Neutrophil (primary cell): ENCODE results near the gene MYL10.

Source experiments
- H3K27ac ChIP-seq: fragments of 200-600 bp; sonication (generic); 2 replicates; pipeline ENCODE4 v1.5.1; 2016; ENCODE audit warnings: mild to moderate bottlenecking, moderate library complexity
- H3K27me3 ChIP-seq: fragments of 200-600 bp; sonication (generic); 2 replicates; pipeline ENCODE4 v1.6.0; 2016; ENCODE audit warnings: mild to moderate bottlenecking
- H3K36me3 ChIP-seq: fragments of 200-600 bp; sonication (generic); 2 replicates; pipeline ENCODE4 v1.5.1; 2017
- H3K4me1 ChIP-seq, 2 experiments: fragments of 200-600 bp in 1 of 2; sonication (generic) in 1 of 2; 1 replicate in 1 of 2; 2 replicates in 1 of 2; pipeline versions ENCODE4 v1.5.1 to v1.6.1; 2013 to 2016; ENCODE audit warnings: low read depth in 1 of 2, low read length in 1 of 2, mild to moderate bottlenecking in 1 of 2, moderate library complexity in 1 of 2; ENCODE audit not compliant: control insufficient read depth in 1 of 2, insufficient read depth in 1 of 2
- H3K4me3 ChIP-seq, 2 experiments: fragments of 200-600 bp in 1 of 2; sonication (generic) in 1 of 2; 1 replicate in 1 of 2; 2 replicates in 1 of 2; pipeline ENCODE4 v1.5.1; 2013 to 2016; ENCODE audit warnings: low read depth in 1 of 2, low read length in 1 of 2, mild to moderate bottlenecking in 1 of 2, moderate library complexity in 1 of 2
- H3K9me3 ChIP-seq: fragments of 200-600 bp; sonication (generic); 2 replicates; pipeline ENCODE4 v1.5.1; 2016
- TF ChIP-seq, protein P1 (sequence below): fragments of 200-600 bp; sonication (generic); IDR thresholded peaks from 2 replicates; pipeline ENCODE4 v1.5.1; 2016; ENCODE audit warnings: antibody characterized with exemption

MYL10 gene

GRCh38 chr7:101664893-101665471 lies 35.9 kb upstream of the MYL10 start:
- no peaks in the 10 kb centered on the region for H3K36me3 ChIP-seq
- TF ChIP-seq, protein P1, sequence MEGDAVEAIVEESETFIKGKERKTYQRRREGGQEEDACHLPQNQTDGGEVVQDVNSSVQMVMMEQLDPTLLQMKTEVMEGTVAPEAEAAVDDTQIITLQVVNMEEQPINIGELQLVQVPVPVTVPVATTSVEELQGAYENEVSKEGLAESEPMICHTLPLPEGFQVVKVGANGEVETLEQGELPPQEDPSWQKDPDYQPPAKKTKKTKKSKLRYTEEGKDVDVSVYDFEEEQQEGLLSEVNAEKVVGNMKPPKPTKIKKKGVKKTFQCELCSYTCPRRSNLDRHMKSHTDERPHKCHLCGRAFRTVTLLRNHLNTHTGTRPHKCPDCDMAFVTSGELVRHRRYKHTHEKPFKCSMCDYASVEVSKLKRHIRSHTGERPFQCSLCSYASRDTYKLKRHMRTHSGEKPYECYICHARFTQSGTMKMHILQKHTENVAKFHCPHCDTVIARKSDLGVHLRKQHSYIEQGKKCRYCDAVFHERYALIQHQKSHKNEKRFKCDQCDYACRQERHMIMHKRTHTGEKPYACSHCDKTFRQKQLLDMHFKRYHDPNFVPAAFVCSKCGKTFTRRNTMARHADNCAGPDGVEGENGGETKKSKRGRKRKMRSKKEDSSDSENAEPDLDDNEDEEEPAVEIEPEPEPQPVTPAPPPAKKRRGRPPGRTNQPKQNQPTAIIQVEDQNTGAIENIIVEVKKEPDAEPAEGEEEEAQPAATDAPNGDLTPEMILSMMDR, result no peak
- H3K9me3 ChIP-seq, result no peaks in the 10 kb centered on the region
- peaks cover 11% of the 10 kb centered on the region in 2 experiments for H3K4me1 ChIP-seq
- H3K4me3 ChIP-seq, result no peak overlapping the region
- H3K27me3 ChIP-seq, result peaks cover 5% of the 10 kb centered on the region
- no peak overlapping the region for H3K27ac ChIP-seq

- no peak overlapping the region for H3K27ac ChIP-seq
- TF ChIP-seq, protein P1, result no peak
- no peak overlapping the region for H3K4me3 ChIP-seq
- peaks cover 11% of the 10 kb centered on the region in 2 experiments for H3K4me1 ChIP-seq
- H3K9me3 ChIP-seq, result no peaks in the 10 kb centered on the region
- no peaks in the 10 kb centered on the region for H3K36me3 ChIP-seq
- H3K27me3 ChIP-seq, result peaks cover 5% of the 10 kb centered on the region
These were observed 35.3 kb upstream of the MYL10 start for GRCh38 chr7:101664436-101664835.

GRCh38 chr7:101663747-101664146 lies 34.7 kb upstream of the MYL10 start:
- Histone ChIP-seq H3K36me3 (no peaks in the 10 kb centered on the region), H3K27me3 (peaks cover 5% of the 10 kb centered on the region), H3K4me1 (peaks cover 11% of the 10 kb centered on the region in 2 experiments), H3K9me3 (no peaks in the 10 kb centered on the region), H3K4me3 (no peak overlapping the region), H3K27ac (no peak overlapping the region)
- TF ChIP-seq, protein P1, result no peak

DNA sequence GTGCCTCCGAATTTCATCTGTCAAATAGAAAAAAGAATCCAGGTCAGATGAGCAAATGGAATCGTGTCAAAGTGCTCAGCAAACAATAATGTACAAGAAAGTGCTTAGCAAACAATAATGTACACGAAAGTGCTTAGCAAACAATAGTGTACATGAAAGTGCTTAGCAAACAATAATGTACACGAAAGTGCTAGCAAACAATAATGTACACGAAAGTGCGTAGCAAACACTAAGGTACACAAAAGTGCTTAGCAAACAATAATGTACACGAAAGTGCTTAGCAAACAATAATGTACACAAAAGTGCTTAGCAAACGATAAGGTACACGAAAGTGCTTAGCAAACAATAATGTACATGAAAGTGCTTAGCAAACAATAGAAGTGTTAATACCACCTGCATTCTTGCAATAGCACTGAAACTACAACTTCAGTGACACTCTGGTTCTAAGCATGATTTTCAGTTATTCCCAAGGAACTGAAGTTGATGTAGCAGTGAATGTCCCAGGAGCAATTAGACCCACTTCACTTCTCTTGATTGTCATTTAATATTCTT lies 33.4 kb upstream of the MYL10 start:
- Histone ChIP-seq H3K9me3 (no peaks in the 10 kb centered on the region), H3K27me3 (peaks cover 6% of the 10 kb centered on the region), H3K4me3 (no peak overlapping the region), H3K4me1 (no peaks in the 10 kb centered on the region), H3K36me3 (no peaks in the 10 kb centered on the region), H3K27ac (no peak overlapping the region)
- TF ChIP-seq, protein P1, result no peak

GRCh38 chr7:101659706-101660105 lies 30.6 kb upstream of the MYL10 start:
- H3K27me3 ChIP-seq, result peaks cover 13% of the 10 kb centered on the region
- H3K36me3 ChIP-seq, result no peaks in the 10 kb centered on the region
- TF ChIP-seq, protein P1, result no peak
- H3K4me1 ChIP-seq, result no peaks in the 10 kb centered on the region
- H3K9me3 ChIP-seq, result no peaks in the 10 kb centered on the region
- no peak overlapping the region for H3K4me3 ChIP-seq
- no peak overlapping the region for H3K27ac ChIP-seq
